Stimulated activated naive CD8-positive, alpha-beta T cell treated with anti-CD3 and anti-CD28 coated beads, Interleukin-15, amount 100 ng/mL, for 72 hours (primary cell): ENCODE measurements around the gene ERO1B.
"Not testable (repeated sequence)": the region's sequence is repeated elsewhere in the genome, so short reads cannot be mapped to it uniquely, and the experiment has no call there.

ENCODE experiments used
- ATAC-seq: fragments of 150-1000 bp; cut with Tn5 transposase; 2 replicates; pipeline ENCODE4 v1.10.0; 2021; ENCODE audit warnings: mild to moderate bottlenecking, moderate library complexity
- DNase-seq, 2 donors: peaks; one replicate each; pipeline ENCODE4 v3.0.0; 2021 to 2022
- H3K27ac Mint-ChIP-seq, 2 donors: one replicate each; pipeline ENCODE4 v1.8.0; 2022; ENCODE audit warnings: mild to moderate bottlenecking in 2 of 2, mixed read lengths in 2 of 2, moderate library complexity in 2 of 2
- H3K27me3 Mint-ChIP-seq: one replicate; pipeline ENCODE4 v1.8.0; 2022; ENCODE audit warnings: mixed read lengths
- H3K4me1 Mint-ChIP-seq: one replicate; pipeline ENCODE4 v1.8.0; 2022; ENCODE audit warnings: mild to moderate bottlenecking, mixed read lengths
- H3K4me3 Mint-ChIP-seq, 2 donors: one replicate each; pipeline ENCODE4 v1.8.0; 2022; ENCODE audit warnings: mild to moderate bottlenecking in 2 of 2, mixed read lengths in 2 of 2, moderate library complexity in 1 of 2
- H3K9me3 Mint-ChIP-seq, 2 donors: one replicate each; pipeline ENCODE4 v1.8.0; 2022; ENCODE audit warnings: mixed read lengths in 2 of 2

ERO1B gene

GRCh38 chr1:236200925-236201324, 80.8 kb downstream of the ERO1B start:
- peaks cover 53% of the 10 kb centered on the region in 2 donors for H3K9me3 Mint-ChIP-seq
- no peaks in the 10 kb centered on the region for H3K27me3 Mint-ChIP-seq
- ATAC-seq = no peak
- H3K4me1 Mint-ChIP-seq = no peaks in the 10 kb centered on the region
- H3K4me3 Mint-ChIP-seq = no peak overlapping the region
- DNase-seq = no peak
- no peak overlapping the region for H3K27ac Mint-ChIP-seq

GRCh38 chr1:236193184-236193583, 88.6 kb downstream of the ERO1B start:
- Mint-ChIP-seq H3K4me3 (no peak overlapping the region), H3K4me1 (no peaks in the 10 kb centered on the region), H3K27me3 (no peaks in the 10 kb centered on the region), H3K27ac (no peak overlapping the region), H3K9me3 (peaks cover 39 to 45% of the 10 kb centered on the region in 2 donors)
- ATAC-seq = no peak
- no peak for DNase-seq

- H3K27ac Mint-ChIP-seq, ATAC-seq, H3K4me1 Mint-ChIP-seq, H3K4me3 Mint-ChIP-seq, DNase-seq, H3K27me3 Mint-ChIP-seq: not testable (repeated sequence)
- H3K9me3 Mint-ChIP-seq = peaks cover 18 to 24% of the 10 kb centered on the region in 2 donors
Measured at GRCh38 chr1:236188084-236188483, 93.7 kb downstream of the ERO1B start.

- H3K4me3 Mint-ChIP-seq, DNase-seq, ATAC-seq, H3K27ac Mint-ChIP-seq, H3K4me1 Mint-ChIP-seq, H3K27me3 Mint-ChIP-seq: not testable (repeated sequence)
- peaks cover 18 to 24% of the 10 kb centered on the region in 2 donors for H3K9me3 Mint-ChIP-seq
Measured at GRCh38 chr1:236186471-236186870, 95.3 kb downstream of the ERO1B start.

- peak; percentile 67 for ATAC-seq
- no peaks in the 10 kb centered on the region for H3K4me1 Mint-ChIP-seq
Measured at GRCh38 chr1:236185687-236186086, 96.1 kb downstream of the ERO1B start.

GRCh38 chr1:236181059-236181458, 100.7 kb downstream of the ERO1B start:
- DNase-seq (no peak), ATAC-seq (no peak)
- Mint-ChIP-seq H3K27ac (no peak overlapping the region), H3K27me3 (no peaks in the 10 kb centered on the region), H3K4me3 (no peak overlapping the region), H3K9me3 (no peaks in the 10 kb centered on the region), H3K4me1 (no peaks in the 10 kb centered on the region)

More at GRCh38 chr1:236185687-236186086, 96.1 kb downstream of the ERO1B start:
- H3K4me3 Mint-ChIP-seq = no peak overlapping the region
- peaks cover 14 to 18% of the 10 kb centered on the region in 2 donors for H3K9me3 Mint-ChIP-seq
- no peak for DNase-seq
- no peak overlapping the region for H3K27ac Mint-ChIP-seq
- H3K27me3 Mint-ChIP-seq = no peaks in the 10 kb centered on the region

- no peak for ATAC-seq
- H3K27ac Mint-ChIP-seq = no peak overlapping the region
- no peak overlapping the region for H3K4me3 Mint-ChIP-seq
- DNase-seq = no peak
- H3K9me3 Mint-ChIP-seq = no peaks in the 10 kb centered on the region
- no peaks in the 10 kb centered on the region for H3K27me3 Mint-ChIP-seq
- H3K4me1 Mint-ChIP-seq = peaks cover 4% of the 10 kb centered on the region
Measured at GRCh38 chr1:236179634-236180033, 102.1 kb downstream of the ERO1B start.

- H3K9me3 Mint-ChIP-seq = no peaks in the 10 kb centered on the region
- H3K27ac Mint-ChIP-seq = peak overlapping the region in 1 of 2 donors; percentile 29
- ATAC-seq (peak; percentile 33), DNase-seq (no peak)
- peaks cover 4% of the 10 kb centered on the region for H3K4me1 Mint-ChIP-seq
- no peak overlapping the region for H3K4me3 Mint-ChIP-seq
- H3K27me3 Mint-ChIP-seq = no peaks in the 10 kb centered on the region
Measured at GRCh38 chr1:236176337-236177336, 105.1 kb downstream of the ERO1B start.

GRCh38 chr1:236175642-236176336, 106.0 kb downstream of the ERO1B start:
- DNase-seq (no peak), ATAC-seq (no peak)
- H3K9me3 Mint-ChIP-seq = no peaks in the 10 kb centered on the region
- H3K27me3 Mint-ChIP-seq = no peaks in the 10 kb centered on the region
- H3K4me3 Mint-ChIP-seq = no peak overlapping the region
- peaks cover 4% of the 10 kb centered on the region for H3K4me1 Mint-ChIP-seq
- H3K27ac Mint-ChIP-seq = no peak overlapping the region

- peaks cover 4% of the 10 kb centered on the region for H3K4me1 Mint-ChIP-seq
- H3K27me3 Mint-ChIP-seq = no peaks in the 10 kb centered on the region
- DNase-seq (no peak), ATAC-seq (no peak)
- peak overlapping the region in 1 of 2 donors; percentile 85 for H3K27ac Mint-ChIP-seq
- H3K4me3 Mint-ChIP-seq = no peak overlapping the region
- H3K9me3 Mint-ChIP-seq = no peaks in the 10 kb centered on the region
Measured at GRCh38 chr1:236173174-236173767, 108.5 kb downstream of the ERO1B start.

- H3K27me3 Mint-ChIP-seq = no peaks in the 10 kb centered on the region
- H3K27ac Mint-ChIP-seq = no peak overlapping the region
- H3K4me3 Mint-ChIP-seq = no peak overlapping the region
- ATAC-seq (no peak), DNase-seq (no peak)
- no peaks in the 10 kb centered on the region for H3K9me3 Mint-ChIP-seq
- H3K4me1 Mint-ChIP-seq = peaks cover 4% of the 10 kb centered on the region
Measured at GRCh38 chr1:236172041-236172579, 109.6 kb downstream of the ERO1B start.

GRCh38 chr1:236168716-236169429, 112.9 kb downstream of the ERO1B start:
- ATAC-seq (no peak), DNase-seq (no peak)
- Mint-ChIP-seq H3K4me1 (peaks cover 6% of the 10 kb centered on the region), H3K9me3 (no peaks in the 10 kb centered on the region), H3K4me3 (no peak overlapping the region), H3K27ac (no peak overlapping the region), H3K27me3 (no peaks in the 10 kb centered on the region)

- ATAC-seq = no peak
- no peaks in the 10 kb centered on the region for H3K9me3 Mint-ChIP-seq
Measured at GRCh38 chr1:236167578-236167977, 114.2 kb downstream of the ERO1B start.

GRCh38 chr1:236167154-236167553, 114.6 kb downstream of the ERO1B start:
- no peaks in the 10 kb centered on the region for H3K27me3 Mint-ChIP-seq
- no peak overlapping the region for H3K4me3 Mint-ChIP-seq
- DNase-seq (no peak), ATAC-seq (no peak)
- H3K9me3 Mint-ChIP-seq = no peaks in the 10 kb centered on the region
- no peak overlapping the region for H3K27ac Mint-ChIP-seq
- H3K4me1 Mint-ChIP-seq = peaks cover 14% of the 10 kb centered on the region

More at GRCh38 chr1:236167578-236167977, 114.2 kb downstream of the ERO1B start:
- Mint-ChIP-seq H3K27me3 (no peaks in the 10 kb centered on the region), H3K27ac (peak overlapping the region in 1 of 2 donors; percentile 70), H3K4me1 (peaks cover 14% of the 10 kb centered on the region), H3K4me3 (no peak overlapping the region)
- DNase-seq = no peak

- DNase-seq = no peak
- ATAC-seq = no peak
- no peak overlapping the region for H3K4me3 Mint-ChIP-seq
- peaks cover 11% of the 10 kb centered on the region in 2 donors for H3K9me3 Mint-ChIP-seq
- H3K27me3 Mint-ChIP-seq = no peaks in the 10 kb centered on the region
- no peak overlapping the region for H3K27ac Mint-ChIP-seq
- peaks cover 14% of the 10 kb centered on the region for H3K4me1 Mint-ChIP-seq
Measured at GRCh38 chr1:236166041-236166440, 115.7 kb downstream of the ERO1B start.
